Measurements from ENCODE around the gene DYNC1LI1. TPM values are rescaled to one million over a fixed set of nuclear protein-coding genes. Genes with fewer than 3 reads are reported as not detected.

Gene DYNC1LI1
- total RNA-seq, 1 donor from 2014 or later: 50.9 TPM

Small RNA genes lying within 50 kb of the gene (microRNA-seq; reads per million reads assigned to microRNA genes)
- not detected for gene MIR548AY

Other genes with a start within 250 kb of the DYNC1LI1 start
- gene CMTM7, start 179.0 kb downstream of the DYNC1LI1 start, total RNA-seq: 2.7 TPM
- 8.9 TPM for gene CMTM6, start 68.0 kb downstream of the DYNC1LI1 start, total RNA-seq
- gene CNOT10, start 114.3 kb upstream of the DYNC1LI1 start, total RNA-seq: 12.5 TPM
- gene TRIM71, start 247.1 kb upstream of the DYNC1LI1 start, total RNA-seq: not detected